Middle frontal gyrus (tissue), 1 donor: Measurements from ENCODE around the gene CCSER2.
"Not testable (repeated sequence)": the region's sequence is repeated elsewhere in the genome, so short reads cannot be mapped to it uniquely, and the experiment has no call there.

Source experiments
- DNase-seq: peaks from one replicate; pipeline ENCODE4 v3.0.0-alpha.2; 2015; ENCODE audit warnings: low spot score; ENCODE audit errors: extremely low spot score

The CCSER2 gene

GRCh38 chr10:84432891-84433290 lies 104.5 kb downstream of the CCSER2 start:
- DNase-seq = no peak

- no peak for DNase-seq
Measured at GRCh38 chr10:84440781-84441180, 112.4 kb downstream of the CCSER2 start.

- no peak for DNase-seq
Measured at GRCh38 chr10:84447701-84448400, 119.5 kb downstream of the CCSER2 start.

- not testable (repeated sequence) for DNase-seq
Measured at GRCh38 chr10:84449351-84449750, 121.0 kb downstream of the CCSER2 start.

- peak; percentile 29 for DNase-seq
Measured at GRCh38 chr10:84452003-84452402, 123.6 kb downstream of the CCSER2 start.

- no peak for DNase-seq
Measured at GRCh38 chr10:84453303-84453702, 124.9 kb downstream of the CCSER2 start.

GRCh38 chr10:84456126-84456525 lies 127.7 kb downstream of the CCSER2 start:
- no peak for DNase-seq

GRCh38 chr10:84460520-84460919 lies 132.1 kb downstream of the CCSER2 start:
- DNase-seq = no peak

GRCh38 chr10:84469470-84469869 lies 141.1 kb downstream of the CCSER2 start:
- no peak for DNase-seq

GRCh38 chr10:84473136-84473535 lies 144.7 kb downstream of the CCSER2 start:
- DNase-seq = no peak

- DNase-seq = no peak
Measured at GRCh38 chr10:84477398-84478128, 149.2 kb downstream of the CCSER2 start.

- DNase-seq = no peak
Measured at GRCh38 chr10:84478151-84478550, 149.8 kb downstream of the CCSER2 start.

- DNase-seq = no peak
Measured at GRCh38 chr10:84478679-84479078, 150.3 kb downstream of the CCSER2 start.

- DNase-seq = no peak
Measured at GRCh38 chr10:84484541-84484940, 156.2 kb downstream of the CCSER2 start.

- no peak for DNase-seq
Measured at GRCh38 chr10:84493361-84493760, 165.0 kb downstream of the CCSER2 start.

GRCh38 chr10:84493951-84494848 lies 165.8 kb downstream of the CCSER2 start:
- DNase-seq = no peak

- no peak for DNase-seq
Measured at GRCh38 chr10:84494849-84495180, 166.4 kb downstream of the CCSER2 start.

GRCh38 chr10:84497978-84498377 lies 169.6 kb downstream of the CCSER2 start:
- no peak for DNase-seq

GRCh38 chr10:84499039-84499438 lies 170.7 kb downstream of the CCSER2 start:
- DNase-seq = not testable (repeated sequence)

GRCh38 chr10:84499846-84500245 lies 171.5 kb downstream of the CCSER2 start:
- no peak for DNase-seq

- DNase-seq = no peak
Measured at GRCh38 chr10:84510121-84510520, 181.7 kb downstream of the CCSER2 start.

GRCh38 chr10:84511106-84511505 lies 182.7 kb downstream of the CCSER2 start:
- DNase-seq = no peak
